Esophagus muscularis mucosa (tissue), 4 donors: Measurements from ENCODE around the gene DAG1. TPM values are rescaled to one million over a fixed set of nuclear protein-coding genes. Genes with fewer than 3 reads are reported as not detected.

ENCODE experiments used
- DNase-seq: peaks from one replicate; pipeline ENCODE4 v3.0.0-alpha.2; 2017; ENCODE audit errors: extremely low spot score
- H3K27ac ChIP-seq, 4 donors: fragments of 200-600 bp; sonication (generic); replicated peaks in 1 of 4; 1 replicate in 3 of 4; 2 replicates in 1 of 4; pipeline ENCODE4 v1.5.1; 2016 to 2019; ENCODE audit warnings: mild to moderate bottlenecking in 1 of 4
- H3K27me3 ChIP-seq, 4 donors: fragments of 200-600 bp; sonication (generic); one replicate each; pipeline versions ENCODE4 v1.5.1 to v1.6.0; 2016 to 2019
- H3K36me3 ChIP-seq, 4 donors: fragments of 200-600 bp; sonication (generic); one replicate each; pipeline ENCODE4 v1.5.1; 2016 to 2019
- H3K4me1 ChIP-seq, 4 donors: fragments of 200-600 bp; sonication (generic); one replicate each; pipeline ENCODE4 v1.5.1; 2016 to 2019
- H3K4me3 ChIP-seq, 4 donors: fragments of 200-600 bp; sonication (generic); 1 replicate in 2 of 4; 2 replicates in 2 of 4; pipeline ENCODE4 v1.5.1; 2016 to 2019; ENCODE audit warnings: mild to moderate bottlenecking in 4 of 4, moderate library complexity in 1 of 4
- H3K9me3 ChIP-seq, 4 donors: fragments of 200-600 bp; sonication (generic); 1 replicate in 3 of 4; 2 replicates in 1 of 4; pipeline ENCODE4 v1.5.1; 2016 to 2019
- CTCF ChIP-seq, 3 experiments: fragments of 200-600 bp in 2 of 3; fragments of 450-650 bp in 1 of 3; sonication (generic) in 2 of 3; IDR thresholded peaks; one replicate each; pipeline ENCODE4 v1.5.1; 2017 to 2019; ENCODE audit warnings: antibody characterized with exemption in 3 of 3, mild to moderate bottlenecking in 2 of 3, moderate library complexity in 1 of 3
- EP300 ChIP-seq: sonication (generic); formaldehyde crosslinking; IDR thresholded peaks from one replicate; pipeline ENCODE4 v1.6.1; 2017; ENCODE audit warnings: antibody characterized with exemption
- POLR2A ChIP-seq: fragments of 450-650 bp; IDR thresholded peaks from one replicate; pipeline ENCODE4 v1.6.1; 2017; ENCODE audit warnings: antibody characterized with exemption, moderate library complexity, mild to moderate bottlenecking, low read depth
- POLR2AphosphoS5 ChIP-seq, 2 donors: sonication (generic); formaldehyde crosslinking; IDR thresholded peaks; one replicate each; pipeline ENCODE4 v1.6.1; 2017; ENCODE audit warnings: antibody characterized with exemption in 2 of 2
- WGBS: methylation state at CpG from one replicate; pipeline ENCODE4 v1.1.5; 2018; 5-methylcytosine and 5-hydroxymethylcytosine counted together
- intact Hi-C: fragments of 100-400 bp; cut with DNase I; formaldehyde crosslinking; loops from one replicate; pipeline ENCODE4 v1.15.1; 2023
- total RNA-seq, 4 donors: library from RNA; depleted of rRNA; stranded (reverse); fragments of >200 nt; gene quantifications; one replicate each; pipeline versions ENCODE4 v1.1.0 to v1.2.1, GENCODE V29; 2016

The DAG1 gene
- total RNA-seq, 4 donors from 2014 or later = 89.3 to 190 (median 135) TPM

GRCh38 chr3:49552087-49552486, 82.0 kb downstream of the DAG1 start:
- TF ChIP-seq POLR2AphosphoS5 (IDR thresholded peaks at IDR 0.05) = no peak
- no peak for TF ChIP-seq CTCF (IDR thresholded peaks at IDR 0.05)
- TF ChIP-seq EP300 = no peak
- TF ChIP-seq POLR2A = no peak
- intact Hi-C loops = no loop called here
- no peaks in the 10 kb centered on the region for H3K36me3 ChIP-seq
- no peak for DNase-seq
- H3K9me3 ChIP-seq = no peaks in the 10 kb centered on the region
- H3K4me1 ChIP-seq = peaks cover 15 to 23% (median 21%) of the 10 kb centered on the region in 4 donors
- no peaks in the 10 kb centered on the region for H3K27me3 ChIP-seq
- H3K27ac ChIP-seq = no peak overlapping the region
- no peak overlapping the region for H3K4me3 ChIP-seq

- Histone ChIP-seq H3K27me3 (no peaks in the 10 kb centered on the region), H3K4me3 (peak overlapping the region; percentile 71 to 86 (median 74)), H3K4me1 (peaks cover 15 to 23% (median 21%) of the 10 kb centered on the region in 4 donors), H3K36me3 (no peaks in the 10 kb centered on the region), H3K27ac (peak overlapping the region; percentile 78 to 85 (median 80)), H3K9me3 (no peaks in the 10 kb centered on the region)
- WGBS = 52% methylated on average over 8 of the region's 8 CpGs
- no peak for TF ChIP-seq CTCF (IDR thresholded peaks at IDR 0.05)
- no peak for TF ChIP-seq POLR2AphosphoS5 (IDR thresholded peaks at IDR 0.05)
- TF ChIP-seq EP300 = no peak
- no peak for TF ChIP-seq POLR2A
- no peak for DNase-seq
- intact Hi-C loops = loop anchor here (1.0 kb wide), 1 partner anchor 11 kb away; no protein-coding TSS in a partner anchor
Measured at GRCh38 chr3:49553324-49553691, 83.2 kb downstream of the DAG1 start.

- intact Hi-C loops = loop anchor here (1.0 kb wide), 1 partner anchor 12 kb away; no protein-coding TSS in a partner anchor
- H3K36me3 ChIP-seq = no peaks in the 10 kb centered on the region
- no peaks in the 10 kb centered on the region for H3K27me3 ChIP-seq
- DNase-seq = peak; percentile 94
- no peaks in the 10 kb centered on the region for H3K9me3 ChIP-seq
- WGBS = 7% methylated on average over 22 of the region's 76 CpGs
- peak within 1 kb of the TSS; percentile 71 to 86 (median 74) for H3K4me3 ChIP-seq
- H3K4me1 ChIP-seq = peaks cover 15 to 23% (median 21%) of the 10 kb centered on the region in 4 donors
- TF ChIP-seq CTCF (IDR thresholded peaks at IDR 0.05) (peak in 1 of 3 experiments; percentile 23), POLR2AphosphoS5 (IDR thresholded peaks at IDR 0.05) (peak; percentile 73 to 82), EP300 (no peak), POLR2A (no peak)
- H3K27ac ChIP-seq = peak within 1 kb of the TSS; percentile 78 to 85 (median 80)
Measured at GRCh38 chr3:49553692-49554632, 83.9 kb downstream of the DAG1 start, which contains the start of gene BSN. Gene BSN (plus strand): TSS chr3:49554477. CDS start chr3:49554603, 126 bp downstream.

GRCh38 chr3:49554633-49555265, 84.7 kb downstream of the DAG1 start:
- 2% methylated on average over 6 of the region's 66 CpGs for WGBS
- no peak for DNase-seq
- intact Hi-C loops = no loop called here
- H3K4me1 ChIP-seq = peaks cover 15 to 23% (median 21%) of the 10 kb centered on the region in 4 donors
- H3K36me3 ChIP-seq = no peaks in the 10 kb centered on the region
- no peaks in the 10 kb centered on the region for H3K9me3 ChIP-seq
- peak overlapping the region in 1 of 4 donors; percentile 41 for H3K27ac ChIP-seq
- no peaks in the 10 kb centered on the region for H3K27me3 ChIP-seq
- TF ChIP-seq CTCF (IDR thresholded peaks at IDR 0.05) = no peak
- TF ChIP-seq POLR2A = no peak
- TF ChIP-seq POLR2AphosphoS5 (IDR thresholded peaks at IDR 0.05) = no peak
- no peak for TF ChIP-seq EP300
- H3K4me3 ChIP-seq = peak overlapping the region; percentile 71 to 86 (median 74)
